Adrenal gland (tissue), 12 donors: ENCODE data around the gene AGBL4. TPM values are rescaled to one million over a fixed set of nuclear protein-coding genes. Genes with fewer than 3 reads are reported as not detected.

Experiments used
- DNase-seq, 7 donors: peaks; one replicate each; pipeline ENCODE4 v3.0.0-alpha.2; 2019 to 2020
- H3K27ac ChIP-seq, 5 donors: fragments of 200-600 bp; sonication (generic) in 4 of 5; 1 replicate in 3 of 5; 2 replicates in 2 of 5; pipeline versions ENCODE4 v1.5.1 to v1.8.0; 2016 to 2020; ENCODE audit warnings: mild to moderate bottlenecking in 1 of 5
- H3K27me3 ChIP-seq: fragments of 200-600 bp; 2 replicates; pipeline ENCODE4 v1.8.0; 2021
- H3K36me3 ChIP-seq, 2 donors: fragments of 200-600 bp; replicated peaks in 1 of 2; 1 replicate in 1 of 2; 2 replicates in 1 of 2; pipeline versions ENCODE4 v1.5.1 to v1.8.0; 2018 to 2022
- H3K4me1 ChIP-seq, 2 donors: fragments of 200-600 bp; replicated peaks in 1 of 2; 1 replicate in 1 of 2; 2 replicates in 1 of 2; pipeline versions ENCODE4 v1.5.1 to v1.8.0; 2018 to 2021
- H3K4me3 ChIP-seq, 4 donors: fragments of 200-600 bp; sonication (generic) in 3 of 4; one replicate each; pipeline ENCODE4 v1.5.1; 2016 to 2018
- H3K9me3 ChIP-seq, 3 donors: fragments of 200-600 bp; sonication (generic) in 1 of 3; replicated peaks in 1 of 3; 1 replicate in 2 of 3; 2 replicates in 1 of 3; pipeline versions ENCODE4 v1.5.1 to v1.8.0; 2016 to 2021
- POLR2A ChIP-seq, 2 donors: fragments of 450-650 bp; IDR thresholded peaks; one replicate each; pipeline ENCODE4 v1.6.1; 2017; ENCODE audit warnings: antibody characterized with exemption in 2 of 2, mild to moderate bottlenecking in 2 of 2, moderate library complexity in 1 of 2
- WGBS, 4 donors: extraction: QIAGEN DNeasy Blood & Tissue Kit in 2 of 4; methylation state at CpG; one replicate each; pipeline versions ENCODE4 v1.1.5 to v1.1.7; 2013 to 2017; 5-methylcytosine and 5-hydroxymethylcytosine counted together
- intact Hi-C, 2 donors: fragments of 100-400 bp; cut with DNase I; formaldehyde crosslinking; loops; one replicate each; pipeline versions ENCODE4 v1.14.1 to v1.15.0; 2022 to 2023
- polyA plus RNA-seq, 3 donors: library from polyadenylated mRNA; stranded (reverse); fragments of 200-250 nt in 2 of 3; fragments of 350-450 nt in 1 of 3; fragmentation: Illumina TruSeq in 1 of 3; extraction: RNeasy Lipid Tissue Mini Kit (QIAGEN cat#74804) in 1 of 3; gene quantifications; one replicate each; pipeline ENCODE4 v1.2.3, GENCODE V29; 2013 to 2014
- total RNA-seq, 9 donors: library from RNA; depleted of rRNA in 4 of 9; stranded (reverse); fragments of >200 nt in 4 of 9; fragments of 120-200 nt in 1 of 9; fragmentation: NEBNext Ultra II Directional in 1 of 9; extraction: Animal tissue kit (Norgen Biotek cat#: 25700) in 1 of 9; gene quantifications; one replicate each; pipeline versions ENCODE4 v1.1.0 to v1.2.4, GENCODE V29; 2013 to 2023
- TF ChIP-seq, protein P1 (sequence below), 6 experiments: fragments of 450-650 bp in 4 of 6; fragments of 200-600 bp in 2 of 6; sonication (generic) in 1 of 6; IDR thresholded peaks; 1 replicate in 5 of 6; 2 replicates in 1 of 6; pipeline versions ENCODE4 v1.5.1 to v1.8.0; 2016 to 2021; ENCODE audit warnings: antibody characterized with exemption in 6 of 6, mild to moderate bottlenecking in 2 of 6, moderate library complexity in 1 of 6
- donor health status: healthy with polysubstance abuse.
- donor health status: Bipolar disorder and iron deficiency.
- donor health status: DM: yes; HTN: yes; CAD: no.
- donor health status: DM: no; HTN: no; CAD: no.
- donor health status: DM: no; HTN: no; CAD: no.
- donor health status: DM: yes; HTN: yes; CAD: no.

AGBL4 gene
- total and polyA plus RNA-seq, 12 donors: 0.10 to 1.9 (median 0.80) TPM; not detected in 2

DNA sequence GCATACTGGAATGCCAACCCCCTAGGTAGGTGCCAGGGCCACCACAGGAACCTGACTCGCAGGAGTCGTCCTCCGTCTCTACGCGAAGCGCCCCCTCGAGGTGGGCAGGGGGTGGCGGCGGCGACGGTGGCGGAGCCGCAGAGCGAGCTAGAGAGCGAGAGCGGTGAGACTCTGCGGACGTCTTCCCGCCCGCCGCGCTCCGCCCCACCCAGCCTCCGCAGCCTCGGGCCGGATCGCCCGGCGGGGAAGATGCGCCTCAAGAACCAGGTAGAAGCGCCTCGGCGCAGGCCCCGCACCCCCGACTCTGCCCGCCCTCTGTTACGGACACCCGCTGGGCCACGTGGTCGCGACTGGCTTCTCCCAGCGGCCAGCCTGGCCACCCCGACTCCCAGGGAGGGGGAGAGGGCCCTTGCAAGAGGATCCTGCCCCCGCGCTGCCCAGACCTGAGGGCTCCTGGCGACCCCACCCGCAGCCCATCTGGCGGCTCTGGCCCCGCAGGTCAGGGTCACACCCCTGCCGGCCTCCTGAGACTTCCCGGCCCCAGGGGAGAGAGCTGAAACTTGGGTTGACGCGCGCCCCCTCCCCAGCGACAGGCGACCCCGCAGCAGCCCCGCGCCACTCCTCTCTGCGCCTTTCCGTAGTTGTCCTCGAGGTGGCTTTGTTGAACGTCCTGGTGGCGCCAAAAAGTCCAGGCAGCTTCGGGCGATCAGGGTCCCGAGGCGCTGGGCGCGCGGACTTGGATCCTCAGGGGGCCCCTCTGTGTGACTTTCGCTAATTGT, 24.4 kb upstream of the AGBL4 start:
- 1 to 10% (median 4%) methylated on average over 14 to 72 of the region's 72 CpGs for WGBS, 4 donors

DNA sequence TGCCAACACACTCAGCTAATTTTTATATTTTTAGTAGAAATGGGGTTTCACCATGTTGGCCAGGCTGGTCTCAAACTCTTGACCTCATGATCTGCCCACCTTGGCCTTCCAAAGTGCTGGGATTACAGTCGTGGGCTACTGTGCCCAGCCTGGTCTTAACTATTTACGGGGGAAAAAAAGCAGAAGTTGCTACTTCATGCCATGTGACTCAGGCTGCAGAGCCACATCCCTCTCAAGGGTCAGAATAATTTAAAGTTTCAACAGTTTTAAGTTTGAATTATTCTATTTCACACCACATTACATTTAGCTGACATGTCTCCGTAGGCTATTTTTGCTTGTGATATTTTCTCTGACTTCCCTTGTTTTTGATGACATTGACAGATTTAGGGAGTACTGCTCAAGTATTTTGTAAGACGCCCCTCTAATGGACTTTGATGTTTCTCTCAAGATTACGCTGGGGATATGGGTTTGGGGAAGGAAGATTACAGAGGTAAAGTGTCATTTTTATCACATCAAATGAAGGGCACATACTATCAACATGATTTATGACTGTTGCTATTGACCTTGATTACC, 14.6 kb upstream of the AGBL4 start:
- no peak for TF ChIP-seq POLR2A (IDR thresholded peaks at IDR 0.05)
- TF ChIP-seq, protein P1, sequence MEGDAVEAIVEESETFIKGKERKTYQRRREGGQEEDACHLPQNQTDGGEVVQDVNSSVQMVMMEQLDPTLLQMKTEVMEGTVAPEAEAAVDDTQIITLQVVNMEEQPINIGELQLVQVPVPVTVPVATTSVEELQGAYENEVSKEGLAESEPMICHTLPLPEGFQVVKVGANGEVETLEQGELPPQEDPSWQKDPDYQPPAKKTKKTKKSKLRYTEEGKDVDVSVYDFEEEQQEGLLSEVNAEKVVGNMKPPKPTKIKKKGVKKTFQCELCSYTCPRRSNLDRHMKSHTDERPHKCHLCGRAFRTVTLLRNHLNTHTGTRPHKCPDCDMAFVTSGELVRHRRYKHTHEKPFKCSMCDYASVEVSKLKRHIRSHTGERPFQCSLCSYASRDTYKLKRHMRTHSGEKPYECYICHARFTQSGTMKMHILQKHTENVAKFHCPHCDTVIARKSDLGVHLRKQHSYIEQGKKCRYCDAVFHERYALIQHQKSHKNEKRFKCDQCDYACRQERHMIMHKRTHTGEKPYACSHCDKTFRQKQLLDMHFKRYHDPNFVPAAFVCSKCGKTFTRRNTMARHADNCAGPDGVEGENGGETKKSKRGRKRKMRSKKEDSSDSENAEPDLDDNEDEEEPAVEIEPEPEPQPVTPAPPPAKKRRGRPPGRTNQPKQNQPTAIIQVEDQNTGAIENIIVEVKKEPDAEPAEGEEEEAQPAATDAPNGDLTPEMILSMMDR (IDR thresholded peaks at IDR 0.05): no peak
- H3K36me3 ChIP-seq: no peaks in the 10 kb centered on the region
- no peaks in the 10 kb centered on the region for H3K4me1 ChIP-seq
- no peak overlapping the region for H3K4me3 ChIP-seq
- peak in 1 of 7 donors; percentile 2 for DNase-seq
- no peaks in the 10 kb centered on the region for H3K9me3 ChIP-seq
- WGBS, 4 donors: 44 to 61% (median 46%) methylated on average over 5 of the region's 5 CpGs
- no peak overlapping the region for H3K27ac ChIP-seq
- intact Hi-C loops: no loop called here
- no peaks in the 10 kb centered on the region for H3K27me3 ChIP-seq

More for the DNA sequence above, 24.4 kb upstream of the AGBL4 start:
- no peaks in the 10 kb centered on the region for H3K36me3 ChIP-seq
- H3K4me1 ChIP-seq: peaks cover 0 to 6% of the 10 kb centered on the region in 2 donors
- TF ChIP-seq, protein P1 (IDR thresholded peaks at IDR 0.05): peak in 1 of 6 experiments; percentile 28
- no peak for TF ChIP-seq POLR2A (IDR thresholded peaks at IDR 0.05)
- intact Hi-C loops: no loop called here
- H3K9me3 ChIP-seq: no peaks in the 10 kb centered on the region
- peak overlapping the region in 1 of 4 donors; percentile 32 for H3K4me3 ChIP-seq
- DNase-seq: peak in 4 of 7 donors; percentile 2 to 58 (median 18)
- H3K27me3 ChIP-seq: peaks cover 18% of the 10 kb centered on the region
- H3K27ac ChIP-seq: no peak overlapping the region

DNA sequence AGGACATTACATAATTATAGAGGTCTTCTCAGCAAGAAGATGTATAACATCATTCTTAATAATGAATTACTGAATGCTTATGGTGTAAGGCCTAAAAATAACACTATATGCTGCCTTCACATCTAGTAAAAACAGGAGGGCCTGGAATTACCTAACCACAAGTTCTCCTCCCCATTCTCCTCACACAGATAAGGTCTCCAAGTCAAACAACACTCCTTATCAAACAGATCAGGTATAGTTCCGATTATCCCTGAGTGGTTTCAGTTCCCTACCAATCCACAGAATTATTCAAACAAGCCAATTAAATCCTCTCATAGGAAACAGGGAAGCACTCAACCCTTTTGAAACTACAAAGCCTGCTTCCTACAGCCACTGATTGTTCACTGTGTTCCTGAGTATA, 4.0 kb upstream of the AGBL4 start:
- TF ChIP-seq, protein P1 (IDR thresholded peaks at IDR 0.05): no peak
- no peak for TF ChIP-seq POLR2A (IDR thresholded peaks at IDR 0.05)
- Histone ChIP-seq H3K4me3 (no peak overlapping the region), H3K9me3 (no peaks in the 10 kb centered on the region), H3K4me1 (no peaks in the 10 kb centered on the region), H3K36me3 (no peaks in the 10 kb centered on the region), H3K27me3 (peaks cover 5% of the 10 kb centered on the region), H3K27ac (no peak overlapping the region)
- DNase-seq: no peak
- 58 to 75% (median 65%) methylated on average over 1 of the region's 1 CpG for WGBS, 4 donors
- intact Hi-C loops: no loop called here

DNA sequence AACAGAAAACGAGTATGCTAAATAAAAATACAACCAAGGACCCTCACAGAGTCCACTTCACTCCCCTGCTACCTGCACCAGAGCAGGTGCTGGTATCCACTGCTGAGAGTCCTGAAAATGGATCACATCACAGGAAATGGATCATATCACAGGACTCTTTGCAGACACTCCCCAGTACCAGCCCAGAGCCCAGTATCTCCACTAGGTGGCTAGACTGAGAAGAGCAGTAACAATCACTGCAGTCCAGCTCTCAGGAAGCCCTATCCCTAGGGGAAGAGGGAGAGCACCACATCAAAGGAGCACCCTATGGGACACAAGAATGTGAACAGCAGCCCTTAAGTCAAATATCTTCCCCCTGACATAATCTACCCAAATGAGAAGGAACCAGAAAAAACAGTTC, 28.0 kb downstream of the AGBL4 start:
- no peak for DNase-seq
- WGBS, 4 donors: 13 to 36% (median 30%) methylated on average over 1 of the region's 1 CpG; no CpG with 5 or more reads in 1 of the 4 donors
- no peak for TF ChIP-seq POLR2A (IDR thresholded peaks at IDR 0.05)
- TF ChIP-seq, protein P1 (IDR thresholded peaks at IDR 0.05): no peak
- Histone ChIP-seq H3K4me1 (no peaks in the 10 kb centered on the region), H3K27me3 (no peaks in the 10 kb centered on the region), H3K9me3 (no peaks in the 10 kb centered on the region), H3K4me3 (no peak overlapping the region), H3K36me3 (no peaks in the 10 kb centered on the region), H3K27ac (no peak overlapping the region)
- intact Hi-C loops: no loop called here
